ENCODE data around the gene GPX7.

GRCh38 chr1:52603630-52604029 is 1.5 kb downstream of the GPX7 start:
- TF ChIP-seq POLR2A (IDR thresholded peaks at IDR 0.05) (no peak), CTCF (IDR thresholded peaks at IDR 0.05) (no peak)
